Prostate gland (tissue), 2 donors: Measurements from ENCODE around the gene DOCK10. TPM values are rescaled to one million over a fixed set of nuclear protein-coding genes. Genes with fewer than 3 reads are reported as not detected.

Experiments used
- DNase-seq: peaks from one replicate; pipeline ENCODE4 v3.0.0-alpha.2; 2019; ENCODE audit warnings: low spot score
- H3K27ac ChIP-seq, 2 donors: fragments of 200-600 bp; sonication (generic); 2 replicates each; pipeline ENCODE4 v1.5.1; 2017 to 2019
- H3K27me3 ChIP-seq: fragments of 200-600 bp; sonication (generic); replicated peaks from 2 replicates; pipeline ENCODE4 v1.5.1; 2019; ENCODE audit not compliant: insufficient read depth
- H3K36me3 ChIP-seq, 2 donors: fragments of 200-600 bp; sonication (generic); 1 replicate in 1 of 2; 2 replicates in 1 of 2; pipeline versions ENCODE4 v1.5.1 to v1.8.1; 2017 to 2019
- H3K4me1 ChIP-seq: fragments of 200-600 bp; sonication (generic); replicated peaks from 2 replicates; pipeline ENCODE4 v1.5.1; 2019
- H3K4me3 ChIP-seq, 2 donors: fragments of 200-600 bp; sonication (generic); 2 replicates each; pipeline ENCODE4 v1.5.1; 2017 to 2019
- H3K9me3 ChIP-seq: fragments of 200-600 bp; sonication (generic); 2 replicates; pipeline ENCODE4 v1.5.1; 2017
- POLR2A ChIP-seq: fragments of 450-650 bp; IDR thresholded peaks from one replicate; pipeline ENCODE4 v1.6.1; 2016; ENCODE audit warnings: antibody characterized with exemption, mild to moderate bottlenecking
- POLR2AphosphoS5 ChIP-seq: sonication (generic); formaldehyde crosslinking; IDR thresholded peaks from one replicate; pipeline ENCODE4 v1.6.1; 2017; ENCODE audit warnings: antibody characterized with exemption
- WGBS: methylation state at CpG from one replicate; pipeline ENCODE4 v1.1.5; 2018; 5-methylcytosine and 5-hydroxymethylcytosine counted together
- intact Hi-C: fragments of 100-400 bp; cut with DNase I; formaldehyde crosslinking; loops from one replicate; pipeline ENCODE4 v1.14.2; 2022
- total RNA-seq, 2 donors: library from RNA; depleted of rRNA; stranded (reverse); fragments of >200 nt; gene quantifications; one replicate each; pipeline ENCODE4 v1.1.0, GENCODE V29; 2016
- TF ChIP-seq, protein P1 (sequence below), 4 experiments: fragments of 200-600 bp in 2 of 4; fragments of 450-650 bp in 2 of 4; sonication (generic) in 2 of 4; IDR thresholded peaks; 1 replicate in 3 of 4; 2 replicates in 1 of 4; pipeline ENCODE4 v1.5.1; 2016 to 2019; ENCODE audit warnings: antibody characterized with exemption in 4 of 4, mild to moderate bottlenecking in 2 of 4, moderate library complexity in 2 of 4

The DOCK10 gene
- total RNA-seq, 2 donors from 2014 or later, result 4.8 to 6.2 TPM

DNA sequence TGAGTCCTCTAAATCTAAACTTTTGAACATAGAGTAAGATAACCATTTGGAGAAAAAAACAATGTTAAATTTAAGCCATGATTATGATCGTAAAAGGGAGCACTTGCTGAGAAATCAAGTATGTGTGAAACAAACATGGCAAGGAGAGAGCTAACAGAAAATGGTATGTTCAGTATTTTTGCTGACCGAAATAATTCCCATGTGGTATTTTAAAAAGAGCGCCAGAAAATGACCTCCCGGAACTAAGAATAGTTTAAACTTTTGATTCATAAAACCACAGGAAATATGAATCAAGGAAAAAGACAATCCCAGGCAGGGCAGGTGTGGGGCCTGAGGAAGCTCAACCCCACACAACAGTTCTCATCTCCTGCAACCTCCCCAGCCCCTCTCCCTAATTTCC lies 74.2 kb downstream of the DOCK10 start:
- TF ChIP-seq, protein P1, sequence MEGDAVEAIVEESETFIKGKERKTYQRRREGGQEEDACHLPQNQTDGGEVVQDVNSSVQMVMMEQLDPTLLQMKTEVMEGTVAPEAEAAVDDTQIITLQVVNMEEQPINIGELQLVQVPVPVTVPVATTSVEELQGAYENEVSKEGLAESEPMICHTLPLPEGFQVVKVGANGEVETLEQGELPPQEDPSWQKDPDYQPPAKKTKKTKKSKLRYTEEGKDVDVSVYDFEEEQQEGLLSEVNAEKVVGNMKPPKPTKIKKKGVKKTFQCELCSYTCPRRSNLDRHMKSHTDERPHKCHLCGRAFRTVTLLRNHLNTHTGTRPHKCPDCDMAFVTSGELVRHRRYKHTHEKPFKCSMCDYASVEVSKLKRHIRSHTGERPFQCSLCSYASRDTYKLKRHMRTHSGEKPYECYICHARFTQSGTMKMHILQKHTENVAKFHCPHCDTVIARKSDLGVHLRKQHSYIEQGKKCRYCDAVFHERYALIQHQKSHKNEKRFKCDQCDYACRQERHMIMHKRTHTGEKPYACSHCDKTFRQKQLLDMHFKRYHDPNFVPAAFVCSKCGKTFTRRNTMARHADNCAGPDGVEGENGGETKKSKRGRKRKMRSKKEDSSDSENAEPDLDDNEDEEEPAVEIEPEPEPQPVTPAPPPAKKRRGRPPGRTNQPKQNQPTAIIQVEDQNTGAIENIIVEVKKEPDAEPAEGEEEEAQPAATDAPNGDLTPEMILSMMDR (IDR thresholded peaks at IDR 0.05), result no peak
- TF ChIP-seq POLR2A (no peak), POLR2AphosphoS5 (no peak)
- no peaks in the 10 kb centered on the region for H3K9me3 ChIP-seq
- no peak for DNase-seq
- H3K27ac ChIP-seq, result no peak overlapping the region
- intact Hi-C loops, result no loop called here
- no peaks in the 10 kb centered on the region for H3K4me1 ChIP-seq
- no peaks in the 10 kb centered on the region for H3K36me3 ChIP-seq
- H3K4me3 ChIP-seq, result no peak overlapping the region
- WGBS, result 75% methylated on average over 4 of the region's 4 CpGs
- H3K27me3 ChIP-seq, result no peaks in the 10 kb centered on the region

DNA sequence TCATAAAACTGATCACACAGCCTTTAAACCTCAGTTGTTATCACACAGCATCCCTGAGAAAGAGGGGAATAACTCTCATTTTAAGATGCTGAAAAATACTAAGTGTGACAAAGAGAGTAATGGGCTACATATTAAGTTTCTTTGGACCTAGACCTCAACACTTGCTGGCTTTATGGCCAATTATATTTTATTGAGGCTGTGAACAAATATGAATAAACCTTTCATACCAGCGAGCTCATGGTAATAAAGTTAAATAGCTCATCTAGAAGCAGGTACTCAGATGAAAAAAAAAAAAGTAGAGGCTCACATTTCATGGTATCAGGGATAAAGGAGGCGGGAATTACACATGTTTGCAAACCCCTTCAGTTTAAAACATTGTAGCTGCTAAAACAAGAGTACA lies 75.7 kb downstream of the DOCK10 start:
- DNase-seq, result no peak
- no peaks in the 10 kb centered on the region for H3K4me1 ChIP-seq
- no peak overlapping the region for H3K4me3 ChIP-seq
- no peaks in the 10 kb centered on the region for H3K27me3 ChIP-seq
- H3K36me3 ChIP-seq, result no peaks in the 10 kb centered on the region
- TF ChIP-seq POLR2A, result no peak
- TF ChIP-seq, protein P1 (IDR thresholded peaks at IDR 0.05), result no peak
- TF ChIP-seq POLR2AphosphoS5, result no peak
- H3K27ac ChIP-seq, result no peak overlapping the region
- 53% methylated on average over 2 of the region's 2 CpGs for WGBS
- intact Hi-C loops, result no loop called here
- H3K9me3 ChIP-seq, result no peaks in the 10 kb centered on the region

DNA sequence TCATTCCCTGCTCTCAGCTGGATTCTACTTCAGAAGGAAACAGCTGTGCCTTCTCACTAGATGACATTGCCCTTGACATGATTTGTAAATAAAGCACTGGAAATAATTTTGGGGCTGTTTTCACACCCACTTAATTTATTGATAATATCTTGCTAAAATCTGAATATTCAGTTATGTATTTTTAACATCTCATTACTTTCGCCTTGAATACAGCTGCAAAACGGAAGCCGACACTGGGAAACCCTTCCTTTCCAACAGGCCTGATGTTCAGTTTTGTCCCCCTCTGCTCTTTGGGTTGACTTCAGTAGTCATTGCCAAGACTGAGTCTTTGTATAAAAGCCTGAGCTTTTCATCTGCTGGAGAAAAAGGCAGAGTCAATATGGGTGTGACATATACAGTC lies 82.7 kb downstream of the DOCK10 start:
- Histone ChIP-seq H3K27me3 (no peaks in the 10 kb centered on the region), H3K36me3 (no peaks in the 10 kb centered on the region), H3K9me3 (no peaks in the 10 kb centered on the region), H3K27ac (no peak overlapping the region), H3K4me3 (no peak overlapping the region), H3K4me1 (no peaks in the 10 kb centered on the region)
- WGBS, result 82% methylated on average over 3 of the region's 3 CpGs
- TF ChIP-seq POLR2A (no peak), POLR2AphosphoS5 (no peak)
- TF ChIP-seq, protein P1 (IDR thresholded peaks at IDR 0.05), result no peak
- DNase-seq, result no peak
- intact Hi-C loops, result no loop called here

DNA sequence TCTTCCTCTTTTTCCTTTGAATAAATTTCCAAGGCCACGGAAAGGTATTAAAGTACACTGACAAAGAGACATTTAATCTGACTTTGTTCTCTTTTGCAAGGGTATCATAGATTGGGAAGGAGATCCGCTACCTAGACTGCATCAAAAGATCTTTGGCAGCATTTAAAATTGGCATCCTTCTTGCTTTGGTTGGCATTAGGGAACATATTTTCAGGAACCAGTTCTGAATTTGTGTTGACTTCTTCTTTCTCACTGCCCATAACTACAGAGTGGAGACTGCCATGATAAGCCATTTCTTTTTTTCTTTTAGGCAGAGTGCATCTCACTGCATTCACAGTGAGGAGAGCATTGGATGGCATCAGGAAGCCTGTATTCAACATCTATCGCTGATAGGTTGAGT lies 83.4 kb downstream of the DOCK10 start:
- 47% methylated on average over 3 of the region's 3 CpGs for WGBS
- intact Hi-C loops, result no loop called here
- Histone ChIP-seq H3K27me3 (no peaks in the 10 kb centered on the region), H3K4me3 (no peak overlapping the region), H3K36me3 (no peaks in the 10 kb centered on the region), H3K27ac (no peak overlapping the region), H3K4me1 (no peaks in the 10 kb centered on the region), H3K9me3 (no peaks in the 10 kb centered on the region)
- no peak for TF ChIP-seq POLR2A
- TF ChIP-seq POLR2AphosphoS5, result peak; percentile 42
- no peak for DNase-seq

DNA sequence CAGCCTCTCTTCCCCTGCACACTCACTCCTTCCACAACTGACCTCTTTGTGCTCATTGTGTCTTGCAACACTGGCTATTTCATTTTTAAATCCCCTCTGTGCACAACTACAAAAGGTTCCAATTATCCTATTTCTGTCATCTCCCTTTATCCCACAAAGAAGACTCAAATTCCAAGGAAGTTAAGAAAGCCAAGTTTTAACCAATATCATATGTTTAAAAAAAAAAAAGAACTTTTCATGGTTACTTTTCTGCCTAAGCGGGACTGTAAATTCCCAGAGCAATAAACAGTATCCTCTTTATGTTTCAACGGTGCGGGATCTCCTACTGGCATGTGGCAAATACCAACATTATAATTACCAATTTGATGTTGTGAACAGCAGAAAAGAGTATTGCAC lies 83.8 kb downstream of the DOCK10 start:
- Histone ChIP-seq H3K27ac (no peak overlapping the region), H3K4me1 (no peaks in the 10 kb centered on the region), H3K27me3 (no peaks in the 10 kb centered on the region), H3K9me3 (no peaks in the 10 kb centered on the region), H3K4me3 (no peak overlapping the region), H3K36me3 (no peaks in the 10 kb centered on the region)
- no peak for DNase-seq
- TF ChIP-seq POLR2AphosphoS5, result no peak
- TF ChIP-seq, protein P1 (IDR thresholded peaks at IDR 0.05), result no peak
- no peak for TF ChIP-seq POLR2A
- intact Hi-C loops, result no loop called here
- 29% methylated on average over 3 of the region's 3 CpGs for WGBS
